H1 (cell line): ENCODE results near the gene TJP2. TPM values are rescaled to one million over a fixed set of nuclear protein-coding genes. Genes with fewer than 3 reads are reported as not detected.
A peak's percentile ranks its signal among the peaks of the same experiment; 100 is the strongest.

Experiments
- CTCF ChIA-PET: fragments of 300-600 bp; sonication (Branson Sonifier 250); formaldehyde crosslinking; loops from one replicate; lab custom pipeline; 2021; ENCODE audit not compliant: partially characterized antibody; lab: Charles Lee
- POLR2A ChIA-PET: fragments of 300-600 bp; sonication (Branson Sonifier 250); formaldehyde crosslinking; loops from one replicate; lab custom pipeline; 2021; ENCODE audit warnings: inconsistent platforms; ENCODE audit not compliant: partially characterized antibody; lab: Charles Lee
- DNase-seq, 2 experiments: peaks; one replicate each; pipeline versions ENCODE4 v3.0.0 to v3.0.0-alpha.2; 2010 to 2022; ENCODE audit warnings: low spot score in 2 of 2, low read depth in 1 of 2, mixed read lengths in 1 of 2
- FAIRE-seq: peaks from 2 replicates; lab custom pipeline; 2011; peaks lifted over from hg19 to GRCh38; lab: Jason Lieb, UNC
- H2AFZ ChIP-seq: 2 replicates; pipeline ENCODE4 v1.8.1; 2012; ENCODE audit warnings: low read length, inconsistent platforms
- H2AK5ac ChIP-seq: 2 replicates; pipeline ENCODE4 v1.6.1; 2013; ENCODE audit warnings: low read depth, low read length
- H2BK120ac ChIP-seq: replicated peaks from 2 replicates; pipeline ENCODE3; 2013; ENCODE audit warnings: low read depth, low read length, inconsistent platforms
- H2BK12ac ChIP-seq: 2 replicates; pipeline ENCODE4 v1.6.1; 2013; ENCODE audit warnings: low read depth, low read length
- H2BK15ac ChIP-seq: 2 replicates; pipeline ENCODE4 v1.6.1; 2013; ENCODE audit warnings: low read length
- H2BK20ac ChIP-seq: 2 replicates; pipeline ENCODE4 v1.6.1; 2013; ENCODE audit warnings: low read length
- H2BK5ac ChIP-seq: 2 replicates; pipeline ENCODE4 v1.6.1; 2013; ENCODE audit warnings: low read depth, low read length
- H3K14ac ChIP-seq: 2 replicates; pipeline ENCODE4 v1.6.1; 2013; ENCODE audit warnings: inconsistent platforms; ENCODE audit not compliant: insufficient read length
- H3K18ac ChIP-seq: 2 replicates; pipeline ENCODE4 v1.6.1; 2013; ENCODE audit warnings: low read length; ENCODE audit errors: extremely low read depth
- H3K23ac ChIP-seq: 2 replicates; pipeline ENCODE4 v1.6.1; 2013; ENCODE audit warnings: inconsistent platforms; ENCODE audit not compliant: insufficient read length
- H3K23me2 ChIP-seq: 2 replicates; pipeline ENCODE4 v1.6.1; 2013; ENCODE audit warnings: low read depth, low read length
- H3K27ac ChIP-seq: 2 replicates; pipeline ENCODE4 v1.6.1; 2011; ENCODE audit warnings: low read depth, low read length, inconsistent platforms
- H3K27me3 ChIP-seq, 4 experiments: replicated peaks in 1 of 4; 1 replicate in 1 of 4; 2 replicates in 3 of 4; pipeline versions ENCODE4 v1.6.1 to v1.8.1; 2011 to 2013; ENCODE audit warnings: low read length in 3 of 4, mild to moderate bottlenecking in 3 of 4, inconsistent platforms in 2 of 4, mixed read lengths in 2 of 4, moderate library complexity in 1 of 4; ENCODE audit not compliant: control insufficient read depth in 3 of 4, insufficient read depth in 3 of 4; ENCODE audit errors: extremely low read depth in 1 of 4
- H3K36me3 ChIP-seq, 4 experiments: 2 replicates each; pipeline versions ENCODE4 v1.6.1 to v1.8.1; 2011 to 2013; ENCODE audit warnings: mild to moderate bottlenecking in 4 of 4, low read length in 3 of 4, moderate library complexity in 2 of 4, control low read depth in 1 of 4, inconsistent platforms in 1 of 4; ENCODE audit not compliant: insufficient read depth in 4 of 4, control insufficient read depth in 2 of 4
- H3K4ac ChIP-seq: replicated peaks from 2 replicates; pipeline ENCODE3; 2013; ENCODE audit warnings: low read length, low read depth, mixed read lengths, inconsistent platforms; ENCODE audit not compliant: insufficient read length
- H3K4me1 ChIP-seq, 4 experiments: replicated peaks in 1 of 4; 1 replicate in 1 of 4; 2 replicates in 3 of 4; pipeline versions ENCODE4 v1.6.1 to v1.8.1; 2011 to 2013; ENCODE audit warnings: low read length in 3 of 4, inconsistent platforms in 2 of 4, mixed read lengths in 1 of 4; ENCODE audit not compliant: insufficient read depth in 4 of 4, control insufficient read depth in 3 of 4
- H3K4me2 ChIP-seq, 2 experiments: 2 replicates each; pipeline versions ENCODE4 v1.6.1 to v1.8.1; 2011 to 2013; ENCODE audit warnings: low read depth in 2 of 2, low read length in 2 of 2, control low read depth in 1 of 2, inconsistent platforms in 1 of 2, mild to moderate bottlenecking in 1 of 2; ENCODE audit not compliant: insufficient read depth in 1 of 2
- H3K4me3 ChIP-seq, 4 experiments: fragments of 200-600, 300-600 bp in 1 of 4; sonication (generic), shearing (Covaris generic), sonication (Bioruptor Twin) in 1 of 4; 2 replicates each; pipeline versions ENCODE4 v1.5.1 to v1.8.1; 2011 to 2016; ENCODE audit warnings: low read length in 4 of 4, low read depth in 3 of 4, control low read depth in 2 of 4, inconsistent platforms in 2 of 4, mild to moderate bottlenecking in 2 of 4, mixed read lengths in 1 of 4, moderate library complexity in 1 of 4; ENCODE audit not compliant: insufficient read depth in 2 of 4; ENCODE audit errors: extremely low read depth in 1 of 4
- H3K56ac ChIP-seq: replicated peaks from 2 replicates; pipeline ENCODE3; 2013; ENCODE audit warnings: low read depth, mild to moderate bottlenecking, mixed read lengths, low read length, inconsistent platforms; ENCODE audit not compliant: insufficient read length
- H3K79me1 ChIP-seq: 2 replicates; pipeline ENCODE4 v1.6.1; 2013; ENCODE audit warnings: low read depth, low read length, control low read depth
- H3K79me2 ChIP-seq, 2 experiments: 2 replicates each; pipeline versions ENCODE4 v1.6.1 to v1.8.1; 2012 to 2013; ENCODE audit warnings: low read length in 2 of 2, mild to moderate bottlenecking in 2 of 2, inconsistent platforms in 1 of 2; ENCODE audit not compliant: insufficient read depth in 2 of 2, control insufficient read depth in 1 of 2
- H3K9ac ChIP-seq, 4 experiments: replicated peaks in 1 of 4; 1 replicate in 1 of 4; 2 replicates in 3 of 4; pipeline versions ENCODE4 v1.6.1 to v1.8.1; 2011 to 2013; ENCODE audit warnings: low read depth in 3 of 4, low read length in 3 of 4, control low read depth in 2 of 4, mild to moderate bottlenecking in 2 of 4, moderate library complexity in 2 of 4, inconsistent platforms in 1 of 4; ENCODE audit errors: extremely low read depth in 1 of 4
- H3K9me3 ChIP-seq, 2 experiments: 2 replicates each; pipeline versions ENCODE4 v1.6.1 to v1.8.1; 2012 to 2013; ENCODE audit warnings: mild to moderate bottlenecking in 2 of 2, moderate library complexity in 2 of 2, control low read depth in 1 of 2, inconsistent platforms in 1 of 2, low read depth in 1 of 2, low read length in 1 of 2, mixed read lengths in 1 of 2; ENCODE audit not compliant: insufficient read depth in 2 of 2
- H4K20me1 ChIP-seq, 2 experiments: replicated peaks in 1 of 2; 2 replicates each; pipeline versions ENCODE3 to v1.8.1; 2011 to 2013; ENCODE audit warnings: inconsistent platforms in 2 of 2, low read length in 2 of 2, mild to moderate bottlenecking in 1 of 2; ENCODE audit not compliant: insufficient read depth in 2 of 2, control insufficient read depth in 1 of 2
- H4K5ac ChIP-seq: 2 replicates; pipeline ENCODE4 v1.6.1; 2013; ENCODE audit warnings: low read length, low read depth, mixed read lengths, inconsistent platforms; ENCODE audit not compliant: insufficient read length
- H4K8ac ChIP-seq: 2 replicates; pipeline ENCODE4 v1.8.0; 2013; ENCODE audit warnings: mild to moderate bottlenecking, moderate library complexity, low read length, inconsistent platforms; ENCODE audit not compliant: insufficient read depth; ENCODE audit errors: extremely low read depth
- H4K91ac ChIP-seq: replicated peaks from 2 replicates; pipeline ENCODE3; 2013; ENCODE audit warnings: low read length, mixed read lengths, inconsistent platforms; ENCODE audit not compliant: insufficient read length
- CHD1 ChIP-seq: IDR thresholded peaks from 2 replicates; pipeline ENCODE4 v1.6.1; 2012; ENCODE audit warnings: low read depth, low read length, improper control_type of control experiment
- CREB1 ChIP-seq: IDR thresholded peaks from 2 replicates; pipeline ENCODE4 v1.6.1; 2012; ENCODE audit warnings: inconsistent platforms
- JUND ChIP-seq: IDR thresholded peaks from 2 replicates; pipeline ENCODE4 v1.6.1; 2011; ENCODE audit warnings: mild to moderate bottlenecking, improper control_type of control experiment, low read length
- WGBS, 2 experiments: shearing (Covaris generic) in 1 of 2; methylation state at CpG; one replicate each; pipeline versions ENCODE4 v1.1.6 to v1.1.7; 2013 to 2015; ENCODE audit warnings: low lambda C conversion rate in 2 of 2, mixed read lengths in 2 of 2, inconsistent platforms in 1 of 2, low coverage in 1 of 2, missing lambda C conversion rate in 1 of 2; ENCODE audit not compliant: insufficient replicate concordance in 2 of 2, insufficient coverage in 1 of 2, insufficient read length in 1 of 2; ENCODE audit errors: extremely low coverage in 1 of 2, missing lambda C conversion rate in 1 of 2; 5-methylcytosine and 5-hydroxymethylcytosine counted together
- polyA plus RNA-seq, 7 experiments: library from polyadenylated mRNA; depleted of rRNA in 3 of 7; stranded (reverse) in 5 of 7; unstranded in 2 of 7; fragments of >200 nt in 5 of 7; fragments of 200-250 nt in 2 of 7; gene quantifications; 1 replicate in 5 of 7; 2 replicates in 1 of 7; 4 replicates in 1 of 7; pipeline versions ENCODE4 v1.2.1 to v1.2.3, GENCODE V29; 2011 to 2013; ENCODE audit warnings: missing spikeins in 2 of 7, mixed read lengths in 2 of 7
- total RNA-seq: library from RNA; stranded (reverse); fragmentation: NEBNext Ultra II Directional; extraction: Animal tissue kit (Norgen Biotek cat#: 25700); gene quantifications from 2 replicates; pipeline ENCODE4 v1.2.1, GENCODE V29; 2021

Gene TJP2
- total and polyA plus RNA-seq, 2 of the 8 experiments (the other 6 are each of a cell fraction or from before 2014, with no cell fraction given) = 54.9 to 137 TPM

GRCh38 chr9:69139596-69139995 is 34.5 kb upstream of the TJP2 start:
- peaks cover 2 to 9% (median 4%) of the 10 kb centered on the region in 4 experiments; a peak in 5 of 8 replicates for H3K36me3 ChIP-seq
- no peaks in the 10 kb centered on the region for H3K23me2 ChIP-seq
- no peak overlapping the region for H3K27ac ChIP-seq
- no peak overlapping the region for H3K56ac ChIP-seq
- no peak overlapping the region for H3K9ac ChIP-seq
- H2BK15ac ChIP-seq = no peak overlapping the region
- H4K91ac ChIP-seq = no peak overlapping the region
- no peak overlapping the region for H4K5ac ChIP-seq
- H2BK120ac ChIP-seq = no peak overlapping the region
- TF ChIP-seq CREB1 (no peak), CHD1 (no peak), JUND (no peak)
- TF ChIP-seq, all 59 proteins: peak for 0
- Histone ChIP-seq H3K79me1 (peaks cover 11% of the 10 kb centered on the region), H3K23ac (no peak overlapping the region), H2BK20ac (no peak overlapping the region), H2BK12ac (no peak overlapping the region), H3K79me2 (peaks cover 4 to 90% of the 10 kb centered on the region in 2 experiments), H3K4ac (no peak overlapping the region), H4K8ac (no peak overlapping the region), H3K18ac (no peak overlapping the region), H3K4me3 (no peak overlapping the region), H3K27me3 (no peaks in the 10 kb centered on the region), H3K4me2 (no peak overlapping the region), H2AFZ (no peak overlapping the region), H4K20me1 (peaks cover 0 to 4% of the 10 kb centered on the region in 2 experiments), H3K4me1 (peaks cover 0 to 4% (median under 1%) of the 10 kb centered on the region in 4 experiments; a peak in 1 of 7 replicates), H3K9me3 (no peaks in the 10 kb centered on the region), H3K14ac (no peak overlapping the region), H2AK5ac (no peak overlapping the region), H2BK5ac (no peak overlapping the region)
- POLR2A ChIA-PET = interaction anchor here (0.7 to 2.7 kb wide), 6 partner anchors 10 to 72 kb away, joined by 3 to 8 read pairs (median 4); no protein-coding TSS in a partner anchor
- CTCF ChIA-PET = interaction anchor here (1.2 to 2.6 kb wide), 5 partner anchors 10 to 104 kb away, joined by 3 to 10 read pairs (median 6); partner anchors contain the start of gene FXN
- WGBS, 2 experiments = 87% methylated on average over 9 of the region's 9 CpGs; no CpG with 5 or more reads in 1 of the 2 experiments
- FAIRE-seq (no peak), DNase-seq (peak in 1 of 2 experiments; percentile 38)
